H9 (cell line): ENCODE data around the gene MLIP. TPM values are rescaled to one million over a fixed set of nuclear protein-coding genes. Genes with fewer than 3 reads are reported as not detected.

Experiments used
- DNase-seq: peaks from one replicate; pipeline ENCODE4 v3.0.0-alpha.2; 2017
- H2AFZ ChIP-seq: one replicate; pipeline ENCODE4 v1.6.1; 2013; ENCODE audit warnings: mild to moderate bottlenecking, low read length, control low read depth, moderate library complexity
- H2AK5ac ChIP-seq: 2 replicates; pipeline ENCODE4 v1.6.1; 2013; ENCODE audit warnings: low read length, control low read depth, mixed read lengths; ENCODE audit not compliant: insufficient read length
- H2BK120ac ChIP-seq: one replicate; pipeline ENCODE4 v1.6.1; 2013; ENCODE audit warnings: low read depth, mild to moderate bottlenecking, low read length, control low read depth, inconsistent platforms; ENCODE audit not compliant: poor library complexity, severe bottlenecking
- H2BK12ac ChIP-seq: 2 replicates; pipeline ENCODE4 v1.6.1; 2013; ENCODE audit warnings: low read length, control low read depth, mixed read lengths, low read depth; ENCODE audit not compliant: insufficient read length
- H2BK15ac ChIP-seq: 2 replicates; pipeline ENCODE4 v1.6.1; 2013; ENCODE audit warnings: low read depth, low read length, control low read depth
- H2BK20ac ChIP-seq: one replicate; pipeline ENCODE4 v1.6.1; 2013; ENCODE audit warnings: low read depth, mild to moderate bottlenecking, low read length, control low read depth, inconsistent platforms; ENCODE audit not compliant: poor library complexity, severe bottlenecking
- H2BK5ac ChIP-seq: 2 replicates; pipeline ENCODE4 v1.6.1; 2013; ENCODE audit warnings: low read length, control low read depth, mixed read lengths; ENCODE audit not compliant: insufficient read length
- H3K14ac ChIP-seq: 2 replicates; pipeline ENCODE4 v1.6.1; 2013; ENCODE audit warnings: low read length, control low read depth; ENCODE audit not compliant: insufficient read depth
- H3K18ac ChIP-seq: 2 replicates; pipeline ENCODE4 v1.6.1; 2013; ENCODE audit warnings: low read depth, mild to moderate bottlenecking, mixed read lengths, low read length, control low read depth; ENCODE audit not compliant: insufficient read length
- H3K23ac ChIP-seq: 2 replicates; pipeline ENCODE4 v1.6.1; 2013; ENCODE audit warnings: low read length, control low read depth, mixed read lengths, low read depth; ENCODE audit not compliant: insufficient read length
- H3K23me2 ChIP-seq: 2 replicates; pipeline ENCODE4 v1.6.1; 2013; ENCODE audit warnings: low read depth, mild to moderate bottlenecking, mixed read lengths, low read length, control low read depth; ENCODE audit not compliant: insufficient read length, poor library complexity, severe bottlenecking
- H3K27ac ChIP-seq: 2 replicates; pipeline ENCODE4 v1.5.1; 2013; ENCODE audit warnings: low read length, control low read depth, mixed read lengths, low read depth; ENCODE audit not compliant: insufficient read length
- H3K27me3 ChIP-seq: 2 replicates; pipeline ENCODE4 v1.6.1; 2013; ENCODE audit warnings: low read length, control low read depth, inconsistent platforms; ENCODE audit not compliant: insufficient read depth
- H3K4ac ChIP-seq: 2 replicates; pipeline ENCODE4 v1.6.1; 2013; ENCODE audit warnings: low read depth, mild to moderate bottlenecking, control low read depth, inconsistent platforms, low read length, moderate library complexity
- H3K4me1 ChIP-seq: 2 replicates; pipeline ENCODE4 v1.6.1; 2013; ENCODE audit warnings: low read length, control low read depth, inconsistent platforms; ENCODE audit not compliant: insufficient read depth
- H3K4me2 ChIP-seq: 2 replicates; pipeline ENCODE4 v1.6.1; 2013; ENCODE audit warnings: low read length, control low read depth, mixed read lengths; ENCODE audit not compliant: insufficient read length, insufficient read depth
- H3K56ac ChIP-seq: 2 replicates; pipeline ENCODE4 v1.6.1; 2013; ENCODE audit warnings: low read depth, mild to moderate bottlenecking, mixed read lengths, low read length, control low read depth; ENCODE audit not compliant: insufficient read length
- H3K79me1 ChIP-seq: 2 replicates; pipeline ENCODE4 v1.6.1; 2013; ENCODE audit warnings: low read depth, mild to moderate bottlenecking, moderate library complexity, low read length, control low read depth, inconsistent platforms; ENCODE audit not compliant: insufficient read depth, poor library complexity, severe bottlenecking
- H3K79me2 ChIP-seq: 2 replicates; pipeline ENCODE4 v1.6.1; 2013; ENCODE audit warnings: low read length, control low read depth, inconsistent platforms; ENCODE audit not compliant: insufficient read depth
- H3K9ac ChIP-seq: 2 replicates; pipeline ENCODE4 v1.6.1; 2013; ENCODE audit warnings: low read length, control low read depth, mixed read lengths; ENCODE audit not compliant: insufficient read length; ENCODE audit errors: extremely low read depth
- H3K9me3 ChIP-seq: one replicate; pipeline ENCODE4 v1.6.1; 2013; ENCODE audit warnings: low read depth, low read length, inconsistent platforms; ENCODE audit not compliant: control insufficient read depth
- H3T11ph ChIP-seq: one replicate; pipeline ENCODE4 v1.6.1; 2013; ENCODE audit warnings: mild to moderate bottlenecking, low read length, control low read depth, inconsistent platforms
- H4K20me1 ChIP-seq: one replicate; pipeline ENCODE4 v1.6.1; 2013; ENCODE audit not compliant: control insufficient read depth, insufficient read length, insufficient read depth
- H4K5ac ChIP-seq: 2 replicates; pipeline ENCODE4 v1.6.1; 2013; ENCODE audit warnings: low read depth, mild to moderate bottlenecking, mixed read lengths, low read length, control low read depth; ENCODE audit not compliant: insufficient read length
- H4K8ac ChIP-seq: replicated peaks from 2 replicates; pipeline ENCODE4 v1.6.1; 2013; ENCODE audit warnings: low read length, control low read depth, mixed read lengths, low read depth; ENCODE audit not compliant: insufficient read length
- H4K91ac ChIP-seq: 2 replicates; pipeline ENCODE4 v1.6.1; 2013; ENCODE audit warnings: low read depth, mild to moderate bottlenecking, moderate library complexity, mixed read lengths, low read length, control low read depth; ENCODE audit not compliant: insufficient read length
- H3K27ac Mint-ChIP-seq, 3 experiments: 2 replicates in 2 of 3; 3 replicates in 1 of 3; pipeline ENCODE4 v1.8.0; 2020 to 2021; ENCODE audit warnings: mixed read lengths in 3 of 3, mild to moderate bottlenecking in 1 of 3, moderate library complexity in 1 of 3
- H3K27me3 Mint-ChIP-seq: 2 replicates; pipeline ENCODE4 v1.8.0; 2021; ENCODE audit warnings: low read depth, mild to moderate bottlenecking, moderate library complexity, mixed read lengths
- H3K36me3 Mint-ChIP-seq, 3 experiments: 2 replicates in 2 of 3; 3 replicates in 1 of 3; pipeline ENCODE4 v1.8.0; 2020 to 2021; ENCODE audit warnings: low read depth in 3 of 3, mixed read lengths in 3 of 3; ENCODE audit not compliant: insufficient read depth in 1 of 3
- H3K4me1 Mint-ChIP-seq, 2 experiments: 2 replicates each; pipeline ENCODE4 v1.8.0; 2020; ENCODE audit warnings: mixed read lengths in 2 of 2
- H3K4me3 Mint-ChIP-seq, 2 experiments: 2 replicates in 1 of 2; 3 replicates in 1 of 2; pipeline ENCODE4 v1.8.0; 2020 to 2021; ENCODE audit warnings: mild to moderate bottlenecking in 2 of 2, mixed read lengths in 2 of 2, moderate library complexity in 1 of 2
- H3K9me3 Mint-ChIP-seq, 2 experiments: 2 replicates in 1 of 2; 3 replicates in 1 of 2; pipeline ENCODE4 v1.8.0; 2020; ENCODE audit warnings: mild to moderate bottlenecking in 2 of 2, mixed read lengths in 2 of 2, moderate library complexity in 1 of 2
- WGBS: extraction: QIAGEN DNeasy Blood & Tissue Kit; methylation state at CpG from one replicate; pipeline ENCODE4 v1.1.7; 2013; ENCODE audit warnings: missing lambda C conversion rate, low lambda C conversion rate, mixed read lengths; ENCODE audit not compliant: insufficient read length; ENCODE audit errors: extremely low coverage; 5-methylcytosine and 5-hydroxymethylcytosine counted together
- total RNA-seq: library from RNA; stranded (reverse); gene quantifications from 2 replicates; pipeline ENCODE4 v1.2.1, GENCODE V29; 2021
- TF ChIP-seq, protein P1 (sequence below): fragments of 200-600 bp; sonication (generic); conservative IDR thresholded peaks from 3 replicates; pipeline ENCODE4 v1.8.0; 2021; ENCODE audit warnings: antibody characterized with exemption, mild to moderate bottlenecking

The MLIP gene
- total RNA-seq, 1 experiment from 2014 or later = not detected

DNA sequence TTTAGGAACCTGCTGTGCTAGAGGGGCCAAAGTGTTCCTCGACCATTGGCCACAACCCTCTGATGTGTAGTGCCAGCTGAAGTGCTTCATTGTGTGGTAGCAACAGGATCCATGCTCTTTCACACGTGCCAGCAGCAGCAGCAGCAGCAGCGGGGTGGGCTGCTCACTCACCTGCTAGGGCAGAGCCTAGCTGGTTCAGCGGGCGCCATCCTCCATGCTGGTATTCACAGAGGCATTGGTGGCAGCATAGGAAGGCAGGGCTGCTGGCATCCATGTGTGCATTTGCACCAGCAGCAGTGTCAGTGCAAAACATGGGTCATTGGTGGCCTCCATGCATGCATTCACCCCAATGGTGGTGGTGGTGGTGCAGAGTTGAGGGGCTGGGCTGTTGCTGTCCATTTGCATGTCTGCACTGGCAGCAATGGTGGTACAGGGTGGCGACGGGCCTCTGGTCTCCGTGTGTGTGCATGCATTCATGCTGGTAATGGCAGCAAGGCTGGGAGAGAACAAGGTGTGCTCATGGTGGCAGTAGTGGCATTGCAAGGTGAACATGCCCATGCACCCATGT lies 183.8 kb downstream of the MLIP start:
- Histone ChIP-seq H3K18ac (no peak overlapping the region), H3K9ac (no peak overlapping the region), H3K4ac (no peak overlapping the region), H4K91ac (no peak overlapping the region), H2AK5ac (no peak overlapping the region), H3K14ac (no peak overlapping the region; the same call in 1 of the 2 replicates), H2BK120ac (no peak overlapping the region), H3T11ph (no peak overlapping the region), H2AFZ (no peak overlapping the region), H2BK5ac (no peak overlapping the region), H3K27ac (no peak overlapping the region), H4K5ac (no peak overlapping the region), H3K9me3 (no peaks in the 10 kb centered on the region), H2BK20ac (no peak overlapping the region), H3K79me2 (no peaks in the 10 kb centered on the region), H2BK12ac (no peak overlapping the region), H4K20me1 (no peaks in the 10 kb centered on the region), H4K8ac (no peak overlapping the region), H3K23ac (no peak overlapping the region), H3K4me2 (no peak overlapping the region), H3K4me1 (no peaks in the 10 kb centered on the region), H3K27me3 (no peaks in the 10 kb centered on the region), H3K56ac (no peak overlapping the region), H3K79me1 (no peaks in the 10 kb centered on the region), H2BK15ac (no peak overlapping the region), H3K23me2 (peaks cover 4% of the 10 kb centered on the region)
- TF ChIP-seq, protein P1, sequence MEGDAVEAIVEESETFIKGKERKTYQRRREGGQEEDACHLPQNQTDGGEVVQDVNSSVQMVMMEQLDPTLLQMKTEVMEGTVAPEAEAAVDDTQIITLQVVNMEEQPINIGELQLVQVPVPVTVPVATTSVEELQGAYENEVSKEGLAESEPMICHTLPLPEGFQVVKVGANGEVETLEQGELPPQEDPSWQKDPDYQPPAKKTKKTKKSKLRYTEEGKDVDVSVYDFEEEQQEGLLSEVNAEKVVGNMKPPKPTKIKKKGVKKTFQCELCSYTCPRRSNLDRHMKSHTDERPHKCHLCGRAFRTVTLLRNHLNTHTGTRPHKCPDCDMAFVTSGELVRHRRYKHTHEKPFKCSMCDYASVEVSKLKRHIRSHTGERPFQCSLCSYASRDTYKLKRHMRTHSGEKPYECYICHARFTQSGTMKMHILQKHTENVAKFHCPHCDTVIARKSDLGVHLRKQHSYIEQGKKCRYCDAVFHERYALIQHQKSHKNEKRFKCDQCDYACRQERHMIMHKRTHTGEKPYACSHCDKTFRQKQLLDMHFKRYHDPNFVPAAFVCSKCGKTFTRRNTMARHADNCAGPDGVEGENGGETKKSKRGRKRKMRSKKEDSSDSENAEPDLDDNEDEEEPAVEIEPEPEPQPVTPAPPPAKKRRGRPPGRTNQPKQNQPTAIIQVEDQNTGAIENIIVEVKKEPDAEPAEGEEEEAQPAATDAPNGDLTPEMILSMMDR = no peak
- H3K9me3 Mint-ChIP-seq = peaks cover 0 to 5% of the 10 kb centered on the region in 2 experiments; a peak in 2 of 5 replicates
- H3K4me3 Mint-ChIP-seq = no peak overlapping the region
- no CpG with 5 or more reads among the region's 8 CpGs for whole genome bisulfite sequencing
- no peaks in the 10 kb centered on the region for H3K4me1 Mint-ChIP-seq
- H3K27me3 Mint-ChIP-seq = no peaks in the 10 kb centered on the region
- H3K27ac Mint-ChIP-seq = peak overlapping the region in 1 of 3 experiments; percentile 23; a peak in 1 of 7 replicates
- H3K36me3 Mint-ChIP-seq = no peaks in the 10 kb centered on the region
- DNase-seq = no peak
